DOHH2 (cell line): ENCODE data around the gene VIL1.

Experiments
- H3F3A ChIP-seq: fragments of 200-600 bp; sonication (generic), shearing (Covaris generic); 2 replicates; pipeline ENCODE4 v1.6.0; 2016; ENCODE audit warnings: antibody characterized with exemption, mild to moderate bottlenecking; ENCODE audit not compliant: control insufficient read depth, insufficient read depth
- H3K27ac ChIP-seq: fragments of 200-600 bp; sonication (generic); 2 replicates; pipeline ENCODE4 v1.5.1; 2014; ENCODE audit warnings: low read depth, mild to moderate bottlenecking, low read length, moderate library complexity
- H3K27me3 ChIP-seq: fragments of 200-600 bp; sonication (generic); 2 replicates; pipeline ENCODE4 v1.6.1; 2014; ENCODE audit warnings: mild to moderate bottlenecking, low read length, mixed read lengths; ENCODE audit not compliant: control insufficient read depth
- H3K36me3 ChIP-seq: fragments of 200-600 bp; sonication (generic); 2 replicates; pipeline ENCODE4 v1.6.1; 2014; ENCODE audit warnings: mild to moderate bottlenecking, low read length, moderate library complexity, mixed read lengths; ENCODE audit not compliant: control insufficient read depth
- H3K4me1 ChIP-seq: fragments of 200-600 bp; sonication (generic); 2 replicates; pipeline ENCODE4 v1.6.1; 2014; ENCODE audit warnings: mild to moderate bottlenecking, low read length, mixed read lengths; ENCODE audit not compliant: control insufficient read depth
- H3K4me2 ChIP-seq: fragments of 200-600 bp; sonication (generic); 2 replicates; pipeline ENCODE4 v1.6.0; 2014; ENCODE audit warnings: mild to moderate bottlenecking, low read length, moderate library complexity
- H3K4me3 ChIP-seq: fragments of 200-600 bp; sonication (generic); 2 replicates; pipeline ENCODE4 v1.5.1; 2014; ENCODE audit warnings: mild to moderate bottlenecking, low read length, mixed read lengths
- H3K79me2 ChIP-seq: fragments of 200-600 bp; sonication (generic); 2 replicates; pipeline ENCODE4 v1.6.1; 2014; ENCODE audit warnings: mild to moderate bottlenecking, low read length, mixed read lengths; ENCODE audit not compliant: control insufficient read depth
- H3K9me2 ChIP-seq: fragments of 200-600 bp; sonication (generic); replicated peaks from 2 replicates; pipeline ENCODE4 v1.6.1; 2014; ENCODE audit warnings: mild to moderate bottlenecking, low read length, mixed read lengths; ENCODE audit not compliant: control insufficient read depth
- H3K9me3 ChIP-seq: fragments of 200-600 bp; sonication (generic); 2 replicates; pipeline ENCODE4 v1.6.1; 2014; ENCODE audit warnings: antibody characterized with exemption, low read length, mixed read lengths; ENCODE audit not compliant: control insufficient read depth, insufficient read depth
- H4K20me1 ChIP-seq: fragments of 200-600 bp; sonication (generic); 2 replicates; pipeline ENCODE4 v1.6.0; 2014; ENCODE audit warnings: low read depth, mild to moderate bottlenecking, antibody characterized with exemption, low read length, moderate library complexity; ENCODE audit not compliant: control insufficient read depth, insufficient read depth
- CTCF ChIP-seq: fragments of 200-600 bp; sonication (generic); IDR thresholded peaks from one replicate; pipeline ENCODE4 v1.5.1; 2014; ENCODE audit warnings: antibody characterized with exemption, mild to moderate bottlenecking, low read depth, low read length; ENCODE audit not compliant: poor library complexity, severe bottlenecking
- EZH2phosphoT487 ChIP-seq: fragments of 200-600 bp; sonication (generic); IDR thresholded peaks from 2 replicates; pipeline ENCODE4 v1.6.1; 2017; ENCODE audit warnings: borderline replicate concordance, mild to moderate bottlenecking, antibody characterized with exemption, low read length, moderate library complexity, mixed read lengths

The VIL1 gene

GRCh38 chr2:218471982-218472381, 53.1 kb downstream of the VIL1 start:
- Histone ChIP-seq H3K27ac (no peak overlapping the region), H3K4me2 (no peak overlapping the region), H3K9me3 (no peaks in the 10 kb centered on the region), H3K4me3 (no peak overlapping the region), H3K4me1 (peaks cover 65% of the 10 kb centered on the region), H3F3A (peaks cover 10% of the 10 kb centered on the region), H3K79me2 (no peaks in the 10 kb centered on the region), H3K27me3 (no peaks in the 10 kb centered on the region), H3K9me2 (no peaks in the 10 kb centered on the region), H4K20me1 (no peaks in the 10 kb centered on the region), H3K36me3 (peaks cover 65% of the 10 kb centered on the region)
- TF ChIP-seq CTCF (no peak), EZH2phosphoT487 (no peak)

- Histone ChIP-seq H3K36me3 (peaks cover 72% of the 10 kb centered on the region), H3K4me3 (no peak overlapping the region)
Measured at GRCh38 chr2:218472988-218473387, 54.1 kb downstream of the VIL1 start.

GRCh38 chr2:218474527-218474926, 55.6 kb downstream of the VIL1 start:
- H4K20me1 ChIP-seq = no peaks in the 10 kb centered on the region
- peaks cover 16% of the 10 kb centered on the region for H3F3A ChIP-seq
- no peak overlapping the region for H3K27ac ChIP-seq
- no peaks in the 10 kb centered on the region for H3K9me3 ChIP-seq
- no peak overlapping the region for H3K4me3 ChIP-seq
- H3K27me3 ChIP-seq = no peaks in the 10 kb centered on the region
- no peak overlapping the region for H3K4me2 ChIP-seq
- no peak for TF ChIP-seq CTCF
- no peaks in the 10 kb centered on the region for H3K9me2 ChIP-seq
- H3K79me2 ChIP-seq = no peaks in the 10 kb centered on the region
- H3K4me1 ChIP-seq = peaks cover 89% of the 10 kb centered on the region
- H3K36me3 ChIP-seq = peaks cover 83% of the 10 kb centered on the region

More at GRCh38 chr2:218472988-218473387, 54.1 kb downstream of the VIL1 start:
- TF ChIP-seq CTCF (no peak), EZH2phosphoT487 (no peak)
- Histone ChIP-seq H3K79me2 (no peaks in the 10 kb centered on the region), H3K4me1 (peaks cover 75% of the 10 kb centered on the region), H3K27ac (no peak overlapping the region), H3K4me2 (no peak overlapping the region), H3F3A (peaks cover 16% of the 10 kb centered on the region), H4K20me1 (no peaks in the 10 kb centered on the region), H3K27me3 (no peaks in the 10 kb centered on the region), H3K9me2 (no peaks in the 10 kb centered on the region), H3K9me3 (no peaks in the 10 kb centered on the region)

- Histone ChIP-seq H3K4me2 (peak overlapping the region; percentile 62), H4K20me1 (no peaks in the 10 kb centered on the region), H3K9me2 (no peaks in the 10 kb centered on the region), H3K9me3 (no peaks in the 10 kb centered on the region), H3K79me2 (no peaks in the 10 kb centered on the region), H3K27me3 (no peaks in the 10 kb centered on the region), H3K27ac (peak overlapping the region; percentile 85), H3K4me1 (peaks cover 89% of the 10 kb centered on the region), H3K4me3 (peak overlapping the region; percentile 49), H3K36me3 (peaks cover 80% of the 10 kb centered on the region), H3F3A (peaks cover 11% of the 10 kb centered on the region)
- no peak for TF ChIP-seq CTCF
Measured at GRCh38 chr2:218476676-218477075, 57.8 kb downstream of the VIL1 start.
